Trophoblast cell (in vitro differentiated cells and primary cell): ENCODE data around the gene DELE1.

Experiments used
- DNase-seq, 2 donors: peaks; one replicate each; pipeline ENCODE4 v3.0.0-alpha.2; 2016
- H2AFZ ChIP-seq: 2 replicates; pipeline ENCODE4 v1.6.1; 2013; ENCODE audit warnings: low read length, moderate library complexity, mild to moderate bottlenecking; ENCODE audit not compliant: insufficient read depth, poor library complexity
- H2AK5ac ChIP-seq: 2 replicates; pipeline ENCODE4 v1.6.1; 2013; ENCODE audit warnings: mild to moderate bottlenecking, low read length
- H2BK120ac ChIP-seq: 2 replicates; pipeline ENCODE4 v1.6.1; 2013; ENCODE audit warnings: low read length, mild to moderate bottlenecking, moderate library complexity; ENCODE audit not compliant: insufficient read depth, poor library complexity
- H2BK12ac ChIP-seq: 2 replicates; pipeline ENCODE4 v1.6.1; 2013; ENCODE audit warnings: mild to moderate bottlenecking, low read length, moderate library complexity
- H2BK5ac ChIP-seq: 2 replicates; pipeline ENCODE4 v1.6.1; 2013; ENCODE audit warnings: low read length, low read depth, moderate library complexity, mild to moderate bottlenecking; ENCODE audit not compliant: poor library complexity
- H3K14ac ChIP-seq: 2 replicates; pipeline ENCODE4 v1.6.1; 2013; ENCODE audit warnings: mild to moderate bottlenecking, low read length
- H3K18ac ChIP-seq: 2 replicates; pipeline ENCODE4 v1.6.1; 2013; ENCODE audit warnings: mild to moderate bottlenecking, low read length
- H3K23ac ChIP-seq: 2 replicates; pipeline ENCODE4 v1.6.1; 2013; ENCODE audit warnings: low read length
- H3K27ac ChIP-seq: 2 replicates; pipeline ENCODE4 v1.5.1; 2013; ENCODE audit warnings: low read depth, mild to moderate bottlenecking, inconsistent platforms, low read length, moderate library complexity
- H3K27me3 ChIP-seq: 2 replicates; pipeline ENCODE4 v1.6.1; 2013; ENCODE audit warnings: inconsistent platforms, mild to moderate bottlenecking, low read length, moderate library complexity; ENCODE audit not compliant: insufficient read depth
- H3K36me3 ChIP-seq, 2 experiments: 1 replicate in 1 of 2; 2 replicates in 1 of 2; pipeline ENCODE4 v1.6.1; 2013; ENCODE audit warnings: low read length in 2 of 2, mild to moderate bottlenecking in 2 of 2, moderate library complexity in 1 of 2; ENCODE audit not compliant: insufficient read depth in 2 of 2, control insufficient read depth in 1 of 2
- H3K4ac ChIP-seq: 2 replicates; pipeline ENCODE4 v1.6.1; 2013; ENCODE audit warnings: low read depth, mild to moderate bottlenecking, low read length, moderate library complexity
- H3K4me1 ChIP-seq, 2 experiments: 1 replicate in 1 of 2; 2 replicates in 1 of 2; pipeline ENCODE4 v1.6.1; 2013; ENCODE audit warnings: low read length in 2 of 2, mild to moderate bottlenecking in 2 of 2, moderate library complexity in 1 of 2; ENCODE audit not compliant: insufficient read depth in 2 of 2, control insufficient read depth in 1 of 2
- H3K4me2 ChIP-seq: 2 replicates; pipeline ENCODE4 v1.6.1; 2013; ENCODE audit warnings: inconsistent platforms, mild to moderate bottlenecking, low read length, moderate library complexity
- H3K4me3 ChIP-seq: 2 replicates; pipeline ENCODE4 v1.5.1; 2013; ENCODE audit warnings: mild to moderate bottlenecking, low read depth, low read length, inconsistent platforms
- H3K79me1 ChIP-seq: one replicate; pipeline ENCODE4 v1.6.1; 2013; ENCODE audit warnings: low read length
- H3K79me2 ChIP-seq: 2 replicates; pipeline ENCODE4 v1.6.1; 2013; ENCODE audit warnings: low read length, mild to moderate bottlenecking; ENCODE audit not compliant: control insufficient read depth, insufficient read depth, poor library complexity
- H3K9ac ChIP-seq: 2 replicates; pipeline ENCODE4 v1.6.1; 2013; ENCODE audit warnings: mild to moderate bottlenecking, low read length
- H3K9me3 ChIP-seq: 2 replicates; pipeline ENCODE4 v1.6.1; 2013; ENCODE audit warnings: low read depth, mild to moderate bottlenecking, control low read depth, inconsistent platforms, low read length; ENCODE audit not compliant: insufficient read depth
- H4K12ac ChIP-seq: 2 replicates; pipeline ENCODE4 v1.6.1; 2013; ENCODE audit warnings: low read depth, mild to moderate bottlenecking, low read length, moderate library complexity
- H4K8ac ChIP-seq: 2 replicates; pipeline ENCODE4 v1.6.1; 2013; ENCODE audit warnings: low read depth, mild to moderate bottlenecking, low read length, moderate library complexity
- H4K91ac ChIP-seq: one replicate; pipeline ENCODE4 v1.6.1; 2013; ENCODE audit warnings: low read depth, mild to moderate bottlenecking, low read length, moderate library complexity
- whole genome bisulfite sequencing: extraction: QIAGEN DNeasy Blood & Tissue Kit; methylation state at CpG from one replicate; pipeline ENCODE4 v1.1.7; 2013; ENCODE audit warnings: missing lambda C conversion rate; ENCODE audit not compliant: insufficient read length, insufficient coverage; ENCODE audit errors: extremely low coverage; 5-methylcytosine and 5-hydroxymethylcytosine counted together

The DELE1 gene

GRCh38 chr5:141881886-141882285 lies 41.8 kb upstream of the DELE1 start:
- Histone ChIP-seq H4K12ac (no peak overlapping the region), H2BK12ac (no peak overlapping the region), H3K4ac (no peak overlapping the region), H3K27me3 (peaks cover 11% of the 10 kb centered on the region), H3K79me2 (no peaks in the 10 kb centered on the region), H3K9me3 (peaks cover 2% of the 10 kb centered on the region), H3K14ac (no peak overlapping the region), H3K4me2 (no peak overlapping the region), H3K27ac (no peak overlapping the region), H3K4me1 (peaks cover 32 to 44% of the 10 kb centered on the region in 2 experiments), H4K8ac (no peak overlapping the region), H3K18ac (no peak overlapping the region), H3K36me3 (no peaks in the 10 kb centered on the region), H2AFZ (no peak overlapping the region), H2BK120ac (no peak overlapping the region), H3K4me3 (no peak overlapping the region), H3K79me1 (no peaks in the 10 kb centered on the region), H4K91ac (no peak overlapping the region), H2AK5ac (no peak overlapping the region), H2BK5ac (no peak overlapping the region), H3K23ac (no peak overlapping the region), H3K9ac (no peak overlapping the region)
- DNase-seq, result no peak
- WGBS, result no CpG with 5 or more reads among the region's 4 CpGs

GRCh38 chr5:141882594-141883183 lies 41.0 kb upstream of the DELE1 start:
- WGBS, result no CpG with 5 or more reads among the region's 13 CpGs
- H4K12ac ChIP-seq, result no peak overlapping the region
- no peak overlapping the region for H3K14ac ChIP-seq
- no peaks in the 10 kb centered on the region for H3K9me3 ChIP-seq
- peak overlapping the region; percentile 36 for H3K4me2 ChIP-seq
- H2BK5ac ChIP-seq, result no peak overlapping the region
- no peak overlapping the region for H3K9ac ChIP-seq
- no peak overlapping the region for H2AFZ ChIP-seq
- H4K91ac ChIP-seq, result peak overlapping the region; percentile 71
- H2BK12ac ChIP-seq, result no peak overlapping the region
- no peaks in the 10 kb centered on the region for H3K79me1 ChIP-seq
- no peak overlapping the region for H3K18ac ChIP-seq
- peak overlapping the region; percentile 53 for H2BK120ac ChIP-seq
- H3K36me3 ChIP-seq, result no peaks in the 10 kb centered on the region
- H2AK5ac ChIP-seq, result no peak overlapping the region
- no peak overlapping the region for H3K23ac ChIP-seq
- no peaks in the 10 kb centered on the region for H3K79me2 ChIP-seq
- H3K4ac ChIP-seq, result no peak overlapping the region
- no peak for DNase-seq
- H3K4me1 ChIP-seq, result peaks cover 25 to 36% of the 10 kb centered on the region in 2 experiments
- H3K27ac ChIP-seq, result peak overlapping the region; percentile 9
- H3K27me3 ChIP-seq, result peaks cover 3% of the 10 kb centered on the region
- H4K8ac ChIP-seq, result no peak overlapping the region
- H3K4me3 ChIP-seq, result no peak overlapping the region

- H3K4ac ChIP-seq, result no peak overlapping the region
- no peaks in the 10 kb centered on the region for H3K9me3 ChIP-seq
- no peak overlapping the region for H3K14ac ChIP-seq
- H3K4me3 ChIP-seq, result no peak overlapping the region
- H3K27me3 ChIP-seq, result no peaks in the 10 kb centered on the region
- no peak overlapping the region for H2AFZ ChIP-seq
- peak overlapping the region; percentile 36 for H3K4me2 ChIP-seq
- no peak overlapping the region for H3K18ac ChIP-seq
- no peak overlapping the region for H2BK120ac ChIP-seq
- no peak overlapping the region for H2BK5ac ChIP-seq
- no peak overlapping the region for H4K91ac ChIP-seq
- DNase-seq, result peak in 1 of 2 donors; percentile 50
- no peaks in the 10 kb centered on the region for H3K79me2 ChIP-seq
- no CpG with 5 or more reads among the region's 35 CpGs for WGBS
- H4K12ac ChIP-seq, result no peak overlapping the region
- H3K23ac ChIP-seq, result no peak overlapping the region
- H2BK12ac ChIP-seq, result no peak overlapping the region
- H4K8ac ChIP-seq, result no peak overlapping the region
- no peak overlapping the region for H3K9ac ChIP-seq
- H3K27ac ChIP-seq, result no peak overlapping the region
- no peak overlapping the region for H2AK5ac ChIP-seq
- H3K36me3 ChIP-seq, result no peaks in the 10 kb centered on the region
- no peaks in the 10 kb centered on the region for H3K79me1 ChIP-seq
- H3K4me1 ChIP-seq, result peaks cover 22 to 34% of the 10 kb centered on the region in 2 experiments
These were observed 40.3 kb upstream of the DELE1 start for GRCh38 chr5:141883184-141883891.

- peak overlapping the region; percentile 36 for H3K4me2 ChIP-seq
- no peaks in the 10 kb centered on the region for H3K36me3 ChIP-seq
- no peak overlapping the region for H2BK120ac ChIP-seq
- H4K91ac ChIP-seq, result no peak overlapping the region
- H3K4me3 ChIP-seq, result no peak overlapping the region
- no peak overlapping the region for H3K23ac ChIP-seq
- H3K79me1 ChIP-seq, result no peaks in the 10 kb centered on the region
- H2BK12ac ChIP-seq, result no peak overlapping the region
- H3K9ac ChIP-seq, result no peak overlapping the region
- H3K4me1 ChIP-seq, result peaks cover 17 to 29% of the 10 kb centered on the region in 2 experiments
- no peak overlapping the region for H3K14ac ChIP-seq
- no CpG with 5 or more reads among the region's 8 CpGs for WGBS
- H3K9me3 ChIP-seq, result no peaks in the 10 kb centered on the region
- no peak overlapping the region for H3K4ac ChIP-seq
- no peak overlapping the region for H4K8ac ChIP-seq
- no peak for DNase-seq
- H2BK5ac ChIP-seq, result no peak overlapping the region
- H4K12ac ChIP-seq, result no peak overlapping the region
- H3K18ac ChIP-seq, result no peak overlapping the region
- H2AFZ ChIP-seq, result no peak overlapping the region
- H3K79me2 ChIP-seq, result no peaks in the 10 kb centered on the region
- no peak overlapping the region for H2AK5ac ChIP-seq
- H3K27ac ChIP-seq, result no peak overlapping the region
- H3K27me3 ChIP-seq, result no peaks in the 10 kb centered on the region
These were observed 39.8 kb upstream of the DELE1 start for GRCh38 chr5:141883892-141884318.
